ENCODE measurements around the gene EEF1AKMT3. TPM values are rescaled to one million over a fixed set of nuclear protein-coding genes. Genes with fewer than 3 reads are reported as not detected.
A peak's percentile ranks its signal among the peaks of the same experiment; 100 is the strongest.

EEF1AKMT3 gene
- total and polyA plus RNA-seq, 2 experiments from 2014 or later = 1.3 to 5.3 TPM

GRCh38 chr12:57741844-57742738, 30.3 kb upstream of the EEF1AKMT3 start:
- DNase-seq (ENCODE audit: low spot score) = peak; percentile 65
- Histone ChIP-seq H3K79me2 (replicated peaks; ENCODE audit: insufficient read depth) (no peaks in the 10 kb centered on the region), H3K36me3 (ENCODE audit: insufficient read depth) (peaks cover 7% of the 10 kb centered on the region), H3K4me2 (no peak overlapping the region), H3K9me2 (ENCODE audit: insufficient read depth) (no peaks in the 10 kb centered on the region), H3K27me3 (ENCODE audit: insufficient read depth) (peaks cover 69% of the 10 kb centered on the region), H2AFZ (no peak overlapping the region), H3K4me3 (no peak overlapping the region), H3F3A (replicated peaks; ENCODE audit: low read depth) (peaks cover 18% of the 10 kb centered on the region), H4K20me1 (replicated peaks; ENCODE audit: insufficient read depth) (no peaks in the 10 kb centered on the region; the same call in 1 of the 2 replicates), H3K27ac (ENCODE audit: low read depth) (no peak overlapping the region), H3K4me1 (ENCODE audit: insufficient read depth) (peaks cover 7% of the 10 kb centered on the region)
- peaks cover 59% of the 10 kb centered on the region for H3K27me3 Mint-ChIP-seq (ENCODE audit: insufficient read depth, low read depth, poor library complexity)
- H3K36me3 Mint-ChIP-seq (ENCODE audit: low read depth) = peaks cover 14% of the 10 kb centered on the region
- peaks cover 21% of the 10 kb centered on the region for H3K4me1 Mint-ChIP-seq
- TF ChIP-seq ZNF462 (CRISPR knock-in tag; IDR thresholded peaks at IDR 0.05) = no peak
- peak; percentile 9; the same call in 1 of the 2 replicates for TF ChIP-seq CREB1 (CRISPR knock-in tag; IDR thresholded peaks at IDR 0.05; ENCODE audit: low read depth)
- no peak for TF ChIP-seq JUNB (IDR thresholded peaks at IDR 0.05; ENCODE audit: unreplicated experiment)
- TF ChIP-seq STAT1 (IDR thresholded peaks at IDR 0.05; ENCODE audit: unreplicated experiment) = no peak
- no peak for TF ChIP-seq EZH2phosphoT487 (IDR thresholded peaks at IDR 0.05; ENCODE audit: unreplicated experiment)
- TF ChIP-seq EZH2 (IDR thresholded peaks at IDR 0.05; ENCODE audit: low read depth, unreplicated experiment) = no peak
- TF ChIP-seq CTCF (conservative IDR thresholded peaks at IDR 0.05; ENCODE audit: low read depth in 2 of 2) = peak; percentile 34 to 67; a peak in 3 of 4 replicates
- no peak for TF ChIP-seq POLR2AphosphoS5 (IDR thresholded peaks at IDR 0.05; ENCODE audit: low read depth)
- no peak for TF ChIP-seq REST (IDR thresholded peaks at IDR 0.05; ENCODE audit: unreplicated experiment)
- no peak for TF ChIP-seq ZNF331 (CRISPR knock-in tag; IDR thresholded peaks at IDR 0.05; ENCODE audit: low read depth)
- TF ChIP-seq ETS1 (IDR thresholded peaks at IDR 0.05) = no peak
- no peak for TF ChIP-seq ZNF114 (CRISPR knock-in tag; IDR thresholded peaks at IDR 0.05)
- no peak for TF ChIP-seq NANOG (IDR thresholded peaks at IDR 0.05; ENCODE audit: borderline replicate concordance)
- peak; percentile 7; the same call in 2 of the 3 replicates for ATAC-seq
- H3K27ac Mint-ChIP-seq = no peak overlapping the region
- no peaks in the 10 kb centered on the region; the same call in 1 of the 3 replicates for H3K9me3 Mint-ChIP-seq
- H3K4me3 Mint-ChIP-seq = peak overlapping the region; percentile 50
